GM21825 (cell line): Measurements from ENCODE around the gene TMEM220.
"Not testable (repeated sequence)": the region's sequence is repeated elsewhere in the genome, so short reads cannot be mapped to it uniquely, and the experiment has no call there.

ENCODE experiments used
- ATAC-seq: cut with Tn5 transposase; IDR thresholded peaks from one replicate; pipeline ENCODE4 v1.9.1; 2021; ENCODE audit warnings: mild to moderate bottlenecking, moderate library complexity; ENCODE audit not compliant: unreplicated experiment

Gene TMEM220

GRCh38 chr17:10755592-10756127 lies 25.8 kb upstream of the TMEM220 start:
- ATAC-seq: no peak

- ATAC-seq: no peak
Observed at GRCh38 chr17:10754861-10755591, 25.2 kb upstream of the TMEM220 start.

DNA sequence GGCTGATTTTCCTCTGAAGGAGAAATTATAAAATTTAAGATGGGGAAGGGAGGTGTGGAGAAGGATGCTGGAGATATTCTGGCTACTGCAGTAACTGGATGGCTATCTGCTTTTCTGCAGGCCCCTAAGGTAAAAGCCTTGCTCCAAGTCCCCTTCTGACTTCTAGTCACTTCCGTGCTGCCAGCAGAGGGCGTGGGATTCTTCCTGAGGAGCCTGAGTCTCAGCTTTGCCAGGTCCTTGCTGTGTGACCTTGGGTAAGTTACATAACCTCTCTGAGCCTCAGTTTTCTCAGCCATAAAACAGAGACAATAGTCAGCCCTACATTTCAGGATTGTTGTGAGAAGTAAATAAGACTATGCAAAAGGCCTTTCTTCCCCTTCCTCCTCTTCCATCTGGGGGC lies 24.3 kb upstream of the TMEM220 start:
- no peak for ATAC-seq

DNA sequence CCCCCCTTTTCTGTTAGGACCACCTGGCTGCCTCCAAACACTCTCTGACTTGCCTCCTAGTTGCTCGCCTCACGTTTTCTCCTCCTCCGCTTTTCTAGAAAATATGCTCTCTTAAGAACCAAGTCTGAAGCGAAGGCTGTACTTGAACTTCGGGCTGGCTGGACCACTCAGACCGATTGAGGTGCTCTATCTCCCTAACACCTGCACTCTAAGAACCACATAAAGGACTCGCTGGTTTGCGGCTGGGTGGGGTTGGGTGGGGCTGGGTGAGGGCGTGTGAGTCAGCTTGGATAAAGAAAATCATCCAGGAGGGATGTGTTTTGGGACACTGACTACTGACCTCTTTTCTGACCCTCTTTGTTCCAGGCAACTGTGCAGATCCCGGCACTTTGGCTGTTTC lies 22.9 kb upstream of the TMEM220 start:
- ATAC-seq: no peak

- ATAC-seq: no peak
Observed at GRCh38 chr17:10751563-10751962, 21.7 kb upstream of the TMEM220 start.

DNA sequence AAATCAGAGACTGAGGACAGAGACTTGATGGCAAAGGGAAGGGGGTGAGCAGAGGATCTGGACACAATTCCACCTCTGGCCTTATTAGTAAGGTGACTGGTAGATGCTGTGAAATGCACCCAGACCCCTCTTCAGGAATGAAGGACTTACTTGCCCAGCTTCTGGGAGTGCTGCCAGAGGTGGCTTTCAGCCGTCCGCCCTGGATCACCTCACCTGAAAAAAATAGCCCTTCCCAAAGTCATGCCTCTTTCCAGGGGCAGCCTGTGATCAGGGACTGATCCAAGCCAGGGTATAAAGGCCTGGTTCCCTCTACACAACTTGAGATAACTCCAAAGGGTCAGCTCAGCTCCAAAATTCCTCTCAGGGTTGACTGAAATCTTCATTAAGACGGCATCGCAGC lies 20.4 kb upstream of the TMEM220 start:
- ATAC-seq: no peak

DNA sequence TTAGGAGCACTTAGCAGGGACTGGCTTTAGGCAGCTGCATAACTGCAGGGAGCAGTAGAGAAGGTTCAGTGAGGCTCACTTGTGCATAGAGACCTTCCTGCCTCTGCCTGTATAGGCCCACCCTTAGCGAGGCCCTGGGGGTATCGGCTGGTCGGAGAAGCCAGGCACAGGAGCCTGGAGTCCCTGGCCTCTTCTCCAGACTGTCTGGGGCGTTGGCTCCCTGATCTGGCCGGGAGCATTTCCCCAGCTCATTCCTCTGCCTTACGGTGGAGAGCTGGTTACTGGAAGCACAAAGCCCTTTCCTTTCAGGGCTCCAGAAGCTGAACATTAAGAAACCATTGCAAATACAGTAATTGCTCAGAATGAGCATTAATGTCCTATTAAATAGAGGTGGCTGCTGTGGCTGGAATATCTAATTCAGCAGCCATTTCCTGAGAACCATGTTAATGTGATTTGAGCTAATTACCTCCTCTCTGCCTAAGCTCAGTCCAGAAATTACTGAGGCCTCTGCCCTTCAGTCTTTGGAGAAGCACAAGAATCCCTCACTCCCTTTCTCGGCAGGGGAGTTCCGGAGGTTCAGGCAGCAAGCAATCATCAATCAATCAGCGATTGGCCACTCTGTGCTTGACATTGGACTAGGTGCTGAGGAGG lies 18.8 kb upstream of the TMEM220 start:
- ATAC-seq: no peak

- ATAC-seq: no peak
Observed at GRCh38 chr17:10745231-10745630, 15.4 kb upstream of the TMEM220 start.

DNA sequence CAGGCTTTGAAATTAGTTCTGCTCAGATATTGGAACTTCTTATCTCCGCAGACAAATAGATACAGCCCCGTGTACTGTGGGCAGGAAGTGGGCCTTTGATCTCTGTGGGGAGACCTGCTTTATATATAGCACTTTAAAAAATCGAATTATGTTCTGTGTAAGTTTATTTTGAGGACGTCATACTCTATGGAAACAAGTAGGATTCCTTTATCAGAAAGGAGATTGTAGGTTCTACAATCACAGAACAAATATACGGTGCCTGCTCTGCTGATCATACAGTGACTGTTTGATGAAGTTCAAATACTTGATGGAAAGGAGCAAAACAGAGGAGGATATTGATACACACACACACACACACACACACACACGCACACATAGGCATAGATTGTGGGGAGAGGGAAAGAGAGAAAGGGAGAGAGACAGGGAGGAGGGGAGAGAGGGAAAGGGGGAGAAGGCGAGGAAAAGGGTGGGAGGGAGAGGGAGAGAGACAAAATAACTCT lies 14.7 kb upstream of the TMEM220 start:
- no peak for ATAC-seq

DNA sequence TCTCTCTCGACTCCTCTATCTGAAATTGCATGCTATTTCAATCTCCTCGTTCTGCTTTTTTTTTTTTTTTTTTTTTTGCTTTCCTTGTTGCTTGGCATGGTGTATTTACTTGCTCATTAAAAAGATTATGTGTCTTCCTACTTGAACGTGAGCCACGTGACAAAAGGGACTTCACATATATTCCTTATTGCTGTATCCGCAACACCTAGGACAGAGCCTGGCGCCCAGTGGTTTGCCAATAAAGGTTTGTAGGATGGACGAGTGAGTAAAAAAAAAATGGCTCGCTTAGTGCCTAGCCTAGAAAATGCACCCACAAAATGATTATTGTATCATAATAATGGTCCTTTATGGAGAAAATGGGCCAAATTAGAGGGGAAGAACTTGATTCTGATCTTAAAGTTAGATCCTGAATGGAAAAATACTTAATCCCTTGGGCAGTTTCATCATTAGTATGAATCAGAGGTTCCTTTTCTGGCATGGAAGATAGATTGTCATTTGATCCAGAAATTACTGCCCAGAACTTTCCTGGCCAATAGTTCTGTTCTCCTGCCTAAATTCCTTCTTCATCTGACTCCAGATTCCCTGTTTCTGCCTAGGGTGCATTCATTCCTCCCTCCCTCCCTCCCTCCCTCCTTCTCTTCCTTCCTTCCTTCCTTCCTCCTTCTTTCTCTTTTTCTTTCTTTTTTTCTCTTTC lies 13.6 kb upstream of the TMEM220 start:
- no peak for ATAC-seq

DNA sequence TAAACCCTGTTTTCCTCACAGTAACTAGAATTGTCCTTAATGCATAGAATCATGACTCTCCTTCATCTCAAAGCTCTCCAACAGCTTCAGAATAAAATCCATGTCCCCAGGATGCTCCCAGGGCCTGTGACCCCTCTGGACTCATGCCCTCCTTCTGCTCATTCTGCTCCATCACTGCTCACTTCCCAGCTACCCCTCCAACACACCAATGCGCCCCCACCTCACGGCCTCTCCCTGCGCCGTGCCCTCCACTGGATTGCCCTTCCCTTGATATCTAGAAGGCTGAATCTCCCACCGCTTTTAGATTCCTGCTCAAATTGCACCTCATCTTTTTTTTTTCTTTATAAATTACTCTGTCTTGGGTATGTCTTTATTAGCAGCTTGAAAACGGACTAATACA lies 12.6 kb upstream of the TMEM220 start:
- no peak for ATAC-seq

- ATAC-seq: no peak
Observed at GRCh38 chr17:10741416-10742135, 11.8 kb upstream of the TMEM220 start.

DNA sequence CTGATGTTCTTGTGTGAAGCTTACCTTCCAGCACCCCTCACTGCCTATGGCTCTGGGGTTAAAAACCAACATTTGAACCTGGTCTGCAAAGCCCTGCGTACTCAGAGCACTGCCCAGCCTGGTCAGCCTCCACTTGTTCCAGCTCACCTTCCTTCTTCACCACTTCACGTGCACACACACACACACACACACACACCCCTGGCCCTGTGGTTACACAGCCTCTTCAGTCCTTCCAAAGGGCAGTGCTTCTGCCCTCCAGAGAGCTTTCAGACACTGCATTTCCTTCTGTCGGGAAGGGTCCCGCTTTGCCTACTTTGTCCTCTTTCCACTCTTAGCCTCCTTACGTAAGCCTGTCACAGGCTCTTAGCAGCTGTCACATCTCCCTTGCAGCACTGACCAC lies 9.6 kb upstream of the TMEM220 start:
- no peak for ATAC-seq

DNA sequence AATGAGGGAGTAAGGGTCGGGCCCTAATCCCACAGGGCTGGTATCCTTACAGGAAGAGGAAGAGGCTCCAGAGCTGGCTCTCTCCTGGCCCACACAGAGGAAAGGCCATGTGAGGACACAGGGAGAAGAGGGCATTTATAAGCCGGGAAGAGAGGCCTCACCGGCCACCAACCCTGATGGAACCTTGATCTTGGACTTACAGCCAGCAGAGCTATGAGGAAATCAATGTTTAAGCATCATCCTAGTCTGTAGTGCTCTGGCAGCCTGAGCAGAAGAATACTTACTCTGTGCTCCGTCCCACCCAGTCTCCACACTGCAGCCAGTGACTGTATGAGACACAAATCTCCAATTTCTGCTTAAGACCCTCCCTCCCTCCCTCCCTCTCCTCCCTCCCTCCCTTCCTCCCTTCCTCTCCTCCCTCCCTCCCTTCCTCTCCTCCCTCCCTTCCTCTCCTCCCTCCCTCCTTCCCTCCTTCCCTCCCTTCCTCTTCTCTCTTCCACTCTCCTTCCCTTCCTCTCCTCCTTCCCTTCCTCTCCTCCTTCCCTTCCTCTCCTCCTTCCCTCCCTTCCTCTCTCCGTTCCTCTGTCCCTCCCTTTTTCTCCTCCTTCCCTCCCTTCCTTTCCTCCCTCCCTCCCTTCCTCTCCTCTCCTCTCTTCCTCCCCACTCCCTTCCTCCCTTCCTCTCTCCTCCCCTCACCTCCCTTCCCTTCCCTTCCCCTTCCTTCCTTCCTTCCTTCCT lies 8.9 kb upstream of the TMEM220 start:
- no peak for ATAC-seq

GRCh38 chr17:10737736-10738135 lies 7.9 kb upstream of the TMEM220 start:
- no peak for ATAC-seq

DNA sequence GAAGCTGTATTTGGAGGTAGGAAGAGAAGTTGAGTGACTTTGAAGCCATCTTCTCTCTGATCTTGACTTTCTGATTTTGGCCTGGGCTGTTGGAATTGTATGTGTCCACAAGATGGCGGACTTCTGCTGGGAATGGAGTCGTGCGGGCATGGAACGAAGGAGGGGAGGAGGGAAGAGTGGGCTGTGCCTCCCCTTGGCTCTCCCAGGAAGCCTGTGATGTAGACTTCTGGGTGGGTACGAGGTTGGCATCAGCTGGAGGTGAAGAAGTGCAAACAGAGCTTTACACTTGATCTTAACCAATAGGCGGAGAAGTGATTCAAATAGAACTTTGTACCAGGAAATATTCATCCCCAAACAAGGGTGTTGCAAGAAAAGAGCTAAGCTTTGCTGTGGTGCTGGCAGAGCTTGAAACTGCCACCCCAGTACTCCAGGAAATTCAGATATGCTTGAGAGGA lies 7.4 kb upstream of the TMEM220 start:
- ATAC-seq: no peak

DNA sequence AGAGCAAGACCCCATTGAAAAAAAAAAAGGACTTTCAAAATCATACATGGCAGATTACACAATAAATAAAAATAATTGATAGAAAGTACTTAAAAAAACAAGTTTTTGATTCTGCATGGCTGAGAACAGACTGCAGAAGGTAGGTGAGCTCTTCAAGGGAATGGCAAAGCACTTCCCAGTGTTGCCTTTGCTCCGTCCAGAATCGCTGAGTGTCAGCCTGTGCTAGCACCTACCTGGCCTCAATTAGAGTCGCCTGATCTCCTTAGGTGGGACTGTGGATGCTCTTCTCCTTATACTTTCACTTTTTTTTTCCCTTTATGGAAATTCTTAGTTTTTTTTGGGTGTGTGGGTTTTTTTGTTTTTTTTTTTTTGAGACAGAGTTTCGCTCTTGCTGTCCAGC lies 6.0 kb upstream of the TMEM220 start:
- ATAC-seq: no peak

- ATAC-seq: no peak
Observed at GRCh38 chr17:10735251-10735650, 5.4 kb upstream of the TMEM220 start.

DNA sequence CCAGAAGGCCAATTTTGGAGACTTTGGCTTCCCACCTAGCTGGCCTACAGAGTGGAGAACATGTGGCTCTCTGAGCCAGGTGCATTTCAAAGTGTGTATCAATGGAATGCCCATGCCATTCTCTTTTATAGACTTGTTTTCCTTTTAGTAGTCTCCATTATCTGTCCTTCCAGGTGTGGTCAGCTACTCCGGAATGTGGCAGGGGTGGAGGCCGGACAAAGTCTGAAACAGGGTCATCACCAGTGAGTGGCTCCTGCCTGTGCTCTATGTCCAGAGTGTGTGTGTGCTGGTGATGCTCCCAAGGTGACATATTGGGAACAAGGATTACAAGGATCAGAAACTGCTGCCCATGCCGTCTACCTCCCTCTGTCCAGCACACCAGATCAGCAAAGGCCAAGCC lies 3.8 kb upstream of the TMEM220 start:
- no peak for ATAC-seq

GRCh38 chr17:10732121-10732520 lies 2.3 kb upstream of the TMEM220 start:
- not testable (repeated sequence) for ATAC-seq
